Testis (tissue), 3 donors: ENCODE results near the gene TFEB. TPM values are rescaled to one million over a fixed set of nuclear protein-coding genes. Genes with fewer than 3 reads are reported as not detected.

Experiments
- DNase-seq: peaks from one replicate; pipeline ENCODE4 v3.0.0-alpha.2; 2019
- H3K27ac ChIP-seq, 2 donors: fragments of 200-600 bp; sonication (generic); one replicate each; pipeline ENCODE4 v1.5.1; 2019
- H3K27me3 ChIP-seq: fragments of 200-600 bp; sonication (generic); one replicate; pipeline ENCODE4 v1.5.1; 2019
- H3K36me3 ChIP-seq: fragments of 200-600 bp; sonication (generic); one replicate; pipeline ENCODE4 v1.5.1; 2017; ENCODE audit warnings: low read depth; ENCODE audit errors: missing control alignments
- H3K4me1 ChIP-seq: fragments of 200-600 bp; sonication (generic); one replicate; pipeline ENCODE4 v1.5.1; 2019
- H3K4me3 ChIP-seq, 2 donors: fragments of 200-600 bp; sonication (generic); one replicate each; pipeline ENCODE4 v1.5.1; 2017 to 2019
- H3K9me3 ChIP-seq: fragments of 200-600 bp; sonication (generic); one replicate; pipeline ENCODE4 v1.5.1; 2017
- CTCF ChIP-seq, 3 experiments: fragments of 450-650 bp in 2 of 3; fragments of 200-600 bp in 1 of 3; sonication (generic) in 1 of 3; IDR thresholded peaks; one replicate each; pipeline ENCODE4 v1.5.1; 2016 to 2019; ENCODE audit warnings: antibody characterized with exemption in 3 of 3, mild to moderate bottlenecking in 2 of 3, moderate library complexity in 1 of 3
- POLR2A ChIP-seq: fragments of 450-650 bp; IDR thresholded peaks from one replicate; pipeline ENCODE4 v1.6.1; 2017; ENCODE audit warnings: antibody characterized with exemption, mild to moderate bottlenecking, moderate library complexity
- WGBS, 2 donors: methylation state at CpG; one replicate each; pipeline ENCODE4 v1.1.5; 2018; 5-methylcytosine and 5-hydroxymethylcytosine counted together
- intact Hi-C: fragments of 100-400 bp; cut with DNase I; formaldehyde crosslinking; loops from one replicate; pipeline ENCODE4 v1.15.1; 2023; ENCODE audit warnings: low total_unique reads
- polyA plus RNA-seq: library from polyadenylated mRNA; stranded (reverse); fragments of 350-450 nt; fragmentation: Illumina TruSeq; extraction: RNeasy Lipid Tissue Mini Kit (QIAGEN cat#74804); gene quantifications from one replicate; pipeline ENCODE4 v1.2.3, GENCODE V29; 2014; ENCODE audit warnings: low read depth, low replicate concordance; ENCODE audit not compliant: insufficient read depth
- total RNA-seq, 2 donors: library from RNA; depleted of rRNA; stranded (reverse); fragments of >200 nt; gene quantifications; one replicate each; pipeline ENCODE4 v1.2.3, GENCODE V29; 2016

Gene TFEB
- total and polyA plus RNA-seq, 3 donors from 2014 or later = 4.5 to 6.3 (median 5.2) TPM

DNA sequence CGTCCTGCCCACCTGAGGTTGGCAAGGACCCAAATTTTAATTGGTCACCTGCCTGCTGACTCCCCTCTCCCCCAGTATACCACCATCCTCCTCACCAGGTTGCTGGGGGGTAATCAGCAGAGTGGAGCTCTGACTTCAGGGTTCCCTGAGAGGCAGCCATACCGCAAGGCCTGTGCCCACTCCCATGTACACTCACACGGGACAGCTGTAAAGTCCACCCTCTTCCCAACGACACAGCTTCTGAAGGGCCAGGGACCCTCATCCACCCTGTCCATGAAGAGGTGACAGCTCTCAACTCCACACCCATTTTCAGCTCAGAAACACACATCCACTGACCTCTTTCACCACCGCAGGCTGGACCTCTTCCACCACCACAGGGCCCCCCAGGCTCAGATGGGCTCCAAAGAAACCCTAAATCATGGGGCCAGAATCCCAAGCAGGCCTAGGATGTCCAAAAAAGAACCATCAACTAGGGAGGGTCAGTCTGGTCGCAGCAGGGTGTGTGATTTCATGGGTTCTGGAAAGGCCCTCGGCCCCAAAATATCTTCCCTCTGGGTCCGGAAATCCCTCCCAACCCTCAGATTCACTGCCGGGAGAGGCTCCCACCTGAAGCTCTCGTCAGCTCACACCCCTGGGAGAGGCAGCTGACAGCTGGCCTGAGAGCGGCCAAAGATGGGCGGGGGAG lies 30.0 kb downstream of the TFEB start:
- H3K27ac ChIP-seq = no peak overlapping the region
- H3K36me3 ChIP-seq = no peaks in the 10 kb centered on the region
- no peaks in the 10 kb centered on the region for H3K27me3 ChIP-seq
- TF ChIP-seq CTCF (IDR thresholded peaks at IDR 0.05) (no peak), POLR2A (no peak)
- H3K4me3 ChIP-seq = no peak overlapping the region
- H3K4me1 ChIP-seq = no peaks in the 10 kb centered on the region
- no peaks in the 10 kb centered on the region for H3K9me3 ChIP-seq
- WGBS, 2 donors = 73 to 74% methylated on average over 7 to 11 of the region's 12 CpGs
- no peak for DNase-seq
- intact Hi-C loops = no loop called here

DNA sequence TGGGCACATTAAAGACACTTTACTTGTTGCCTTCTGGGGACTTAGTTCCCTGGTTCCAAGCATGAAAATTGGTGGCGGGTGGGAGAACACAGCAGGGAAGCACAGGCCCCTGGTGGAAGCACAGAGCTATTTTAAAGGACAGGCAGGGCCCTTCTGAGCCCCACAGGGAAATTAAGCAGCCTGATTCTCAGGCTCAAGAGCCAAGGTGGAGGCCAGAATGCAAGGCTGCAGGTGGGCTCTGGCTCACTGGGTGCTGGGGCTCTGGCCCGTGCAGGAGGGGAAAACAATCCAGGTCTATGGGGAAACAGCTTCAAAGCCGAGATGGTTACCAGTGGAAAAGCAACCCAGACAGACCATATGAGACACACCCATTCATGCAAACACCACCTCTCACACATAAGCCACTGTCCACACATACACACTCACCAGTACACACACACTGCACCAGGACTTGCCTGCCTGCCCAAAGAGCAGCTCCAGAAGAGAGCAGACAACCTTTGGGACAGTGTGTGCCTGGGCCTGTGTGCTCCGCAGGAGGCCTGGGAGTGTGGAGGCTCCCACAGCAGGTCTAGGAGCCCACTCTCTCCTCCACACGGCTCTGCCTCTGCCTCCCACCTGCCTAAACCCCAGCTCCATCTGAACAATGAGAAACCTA lies 30.6 kb downstream of the TFEB start:
- 81 to 83% methylated on average over 5 of the region's 5 CpGs for WGBS, 2 donors
- intact Hi-C loops = no loop called here
- H3K4me1 ChIP-seq = no peaks in the 10 kb centered on the region

GRCh38 chr6:41704028-41704427 lies 31.4 kb downstream of the TFEB start:
- Histone ChIP-seq H3K4me1 (no peaks in the 10 kb centered on the region), H3K27ac (no peak overlapping the region), H3K27me3 (no peaks in the 10 kb centered on the region), H3K9me3 (no peaks in the 10 kb centered on the region), H3K36me3 (no peaks in the 10 kb centered on the region), H3K4me3 (no peak overlapping the region)
- intact Hi-C loops = no loop called here
- no peak for DNase-seq
- WGBS, 2 donors = 80 to 87% methylated on average over 7 of the region's 7 CpGs
- TF ChIP-seq CTCF (IDR thresholded peaks at IDR 0.05) = no peak
- no peak for TF ChIP-seq POLR2A

More for the DNA sequence above, 30.6 kb downstream of the TFEB start:
- Histone ChIP-seq H3K27ac (no peak overlapping the region), H3K36me3 (no peaks in the 10 kb centered on the region), H3K9me3 (no peaks in the 10 kb centered on the region), H3K4me3 (no peak overlapping the region), H3K27me3 (no peaks in the 10 kb centered on the region)
- no peak for DNase-seq
- no peak for TF ChIP-seq CTCF (IDR thresholded peaks at IDR 0.05)
- TF ChIP-seq POLR2A = no peak

- Histone ChIP-seq H3K27ac (no peak overlapping the region), H3K9me3 (no peaks in the 10 kb centered on the region), H3K36me3 (no peaks in the 10 kb centered on the region), H3K27me3 (no peaks in the 10 kb centered on the region), H3K4me3 (no peak overlapping the region), H3K4me1 (peaks cover 8% of the 10 kb centered on the region)
- no peak for TF ChIP-seq CTCF (IDR thresholded peaks at IDR 0.05)
- TF ChIP-seq POLR2A = no peak
- 87 to 89% methylated on average over 14 of the region's 14 CpGs for WGBS, 2 donors
- intact Hi-C loops = no loop called here
- DNase-seq = no peak
Measured at GRCh38 chr6:41702771-41703494, 32.5 kb downstream of the TFEB start.
